H1 (cell line): ENCODE measurements around the gene TSPAN5. TPM values are rescaled to one million over a fixed set of nuclear protein-coding genes. Genes with fewer than 3 reads are reported as not detected.
A peak's percentile ranks its signal among the peaks of the same experiment; 100 is the strongest.

ENCODE experiments used
- CTCF ChIA-PET: fragments of 300-600 bp; sonication (Branson Sonifier 250); formaldehyde crosslinking; loops from one replicate; lab custom pipeline; 2021; ENCODE audit not compliant: partially characterized antibody; lab: Charles Lee
- POLR2A ChIA-PET: fragments of 300-600 bp; sonication (Branson Sonifier 250); formaldehyde crosslinking; loops from one replicate; lab custom pipeline; 2021; ENCODE audit warnings: inconsistent platforms; ENCODE audit not compliant: partially characterized antibody; lab: Charles Lee
- DNase-seq, 2 experiments: peaks; one replicate each; pipeline versions ENCODE4 v3.0.0 to v3.0.0-alpha.2; 2010 to 2022; ENCODE audit warnings: low spot score in 2 of 2, low read depth in 1 of 2, mixed read lengths in 1 of 2
- FAIRE-seq: peaks from 2 replicates; lab custom pipeline; 2011; peaks lifted over from hg19 to GRCh38; lab: Jason Lieb, UNC
- H2AFZ ChIP-seq: 2 replicates; pipeline ENCODE4 v1.8.1; 2012; ENCODE audit warnings: low read length, inconsistent platforms
- H2AK5ac ChIP-seq: 2 replicates; pipeline ENCODE4 v1.6.1; 2013; ENCODE audit warnings: low read depth, low read length
- H2BK120ac ChIP-seq: replicated peaks from 2 replicates; pipeline ENCODE3; 2013; ENCODE audit warnings: low read depth, low read length, inconsistent platforms
- H2BK12ac ChIP-seq: 2 replicates; pipeline ENCODE4 v1.6.1; 2013; ENCODE audit warnings: low read depth, low read length
- H2BK15ac ChIP-seq: 2 replicates; pipeline ENCODE4 v1.6.1; 2013; ENCODE audit warnings: low read length
- H2BK20ac ChIP-seq: 2 replicates; pipeline ENCODE4 v1.6.1; 2013; ENCODE audit warnings: low read length
- H2BK5ac ChIP-seq: 2 replicates; pipeline ENCODE4 v1.6.1; 2013; ENCODE audit warnings: low read depth, low read length
- H3K14ac ChIP-seq: 2 replicates; pipeline ENCODE4 v1.6.1; 2013; ENCODE audit warnings: inconsistent platforms; ENCODE audit not compliant: insufficient read length
- H3K18ac ChIP-seq: 2 replicates; pipeline ENCODE4 v1.6.1; 2013; ENCODE audit warnings: low read length; ENCODE audit errors: extremely low read depth
- H3K23ac ChIP-seq: 2 replicates; pipeline ENCODE4 v1.6.1; 2013; ENCODE audit warnings: inconsistent platforms; ENCODE audit not compliant: insufficient read length
- H3K23me2 ChIP-seq: 2 replicates; pipeline ENCODE4 v1.6.1; 2013; ENCODE audit warnings: low read depth, low read length
- H3K27ac ChIP-seq: 2 replicates; pipeline ENCODE4 v1.6.1; 2011; ENCODE audit warnings: low read depth, low read length, inconsistent platforms
- H3K27me3 ChIP-seq, 4 experiments: replicated peaks in 1 of 4; 1 replicate in 1 of 4; 2 replicates in 3 of 4; pipeline versions ENCODE4 v1.6.1 to v1.8.1; 2011 to 2013; ENCODE audit warnings: low read length in 3 of 4, mild to moderate bottlenecking in 3 of 4, inconsistent platforms in 2 of 4, mixed read lengths in 2 of 4, moderate library complexity in 1 of 4; ENCODE audit not compliant: control insufficient read depth in 3 of 4, insufficient read depth in 3 of 4; ENCODE audit errors: extremely low read depth in 1 of 4
- H3K36me3 ChIP-seq, 4 experiments: 2 replicates each; pipeline versions ENCODE4 v1.6.1 to v1.8.1; 2011 to 2013; ENCODE audit warnings: mild to moderate bottlenecking in 4 of 4, low read length in 3 of 4, moderate library complexity in 2 of 4, control low read depth in 1 of 4, inconsistent platforms in 1 of 4; ENCODE audit not compliant: insufficient read depth in 4 of 4, control insufficient read depth in 2 of 4
- H3K4ac ChIP-seq: replicated peaks from 2 replicates; pipeline ENCODE3; 2013; ENCODE audit warnings: low read length, low read depth, mixed read lengths, inconsistent platforms; ENCODE audit not compliant: insufficient read length
- H3K4me1 ChIP-seq, 4 experiments: replicated peaks in 1 of 4; 1 replicate in 1 of 4; 2 replicates in 3 of 4; pipeline versions ENCODE4 v1.6.1 to v1.8.1; 2011 to 2013; ENCODE audit warnings: low read length in 3 of 4, inconsistent platforms in 2 of 4, mixed read lengths in 1 of 4; ENCODE audit not compliant: insufficient read depth in 4 of 4, control insufficient read depth in 3 of 4
- H3K4me2 ChIP-seq, 2 experiments: 2 replicates each; pipeline versions ENCODE4 v1.6.1 to v1.8.1; 2011 to 2013; ENCODE audit warnings: low read depth in 2 of 2, low read length in 2 of 2, control low read depth in 1 of 2, inconsistent platforms in 1 of 2, mild to moderate bottlenecking in 1 of 2; ENCODE audit not compliant: insufficient read depth in 1 of 2
- H3K4me3 ChIP-seq, 4 experiments: fragments of 200-600, 300-600 bp in 1 of 4; sonication (generic), shearing (Covaris generic), sonication (Bioruptor Twin) in 1 of 4; 2 replicates each; pipeline versions ENCODE4 v1.5.1 to v1.8.1; 2011 to 2016; ENCODE audit warnings: low read length in 4 of 4, low read depth in 3 of 4, control low read depth in 2 of 4, inconsistent platforms in 2 of 4, mild to moderate bottlenecking in 2 of 4, mixed read lengths in 1 of 4, moderate library complexity in 1 of 4; ENCODE audit not compliant: insufficient read depth in 2 of 4; ENCODE audit errors: extremely low read depth in 1 of 4
- H3K56ac ChIP-seq: replicated peaks from 2 replicates; pipeline ENCODE3; 2013; ENCODE audit warnings: low read depth, mild to moderate bottlenecking, mixed read lengths, low read length, inconsistent platforms; ENCODE audit not compliant: insufficient read length
- H3K79me1 ChIP-seq: 2 replicates; pipeline ENCODE4 v1.6.1; 2013; ENCODE audit warnings: low read depth, low read length, control low read depth
- H3K79me2 ChIP-seq, 2 experiments: 2 replicates each; pipeline versions ENCODE4 v1.6.1 to v1.8.1; 2012 to 2013; ENCODE audit warnings: low read length in 2 of 2, mild to moderate bottlenecking in 2 of 2, inconsistent platforms in 1 of 2; ENCODE audit not compliant: insufficient read depth in 2 of 2, control insufficient read depth in 1 of 2
- H3K9ac ChIP-seq, 4 experiments: replicated peaks in 1 of 4; 1 replicate in 1 of 4; 2 replicates in 3 of 4; pipeline versions ENCODE4 v1.6.1 to v1.8.1; 2011 to 2013; ENCODE audit warnings: low read depth in 3 of 4, low read length in 3 of 4, control low read depth in 2 of 4, mild to moderate bottlenecking in 2 of 4, moderate library complexity in 2 of 4, inconsistent platforms in 1 of 4; ENCODE audit errors: extremely low read depth in 1 of 4
- H3K9me3 ChIP-seq, 2 experiments: 2 replicates each; pipeline versions ENCODE4 v1.6.1 to v1.8.1; 2012 to 2013; ENCODE audit warnings: mild to moderate bottlenecking in 2 of 2, moderate library complexity in 2 of 2, control low read depth in 1 of 2, inconsistent platforms in 1 of 2, low read depth in 1 of 2, low read length in 1 of 2, mixed read lengths in 1 of 2; ENCODE audit not compliant: insufficient read depth in 2 of 2
- H4K20me1 ChIP-seq, 2 experiments: replicated peaks in 1 of 2; 2 replicates each; pipeline versions ENCODE3 to v1.8.1; 2011 to 2013; ENCODE audit warnings: inconsistent platforms in 2 of 2, low read length in 2 of 2, mild to moderate bottlenecking in 1 of 2; ENCODE audit not compliant: insufficient read depth in 2 of 2, control insufficient read depth in 1 of 2
- H4K5ac ChIP-seq: 2 replicates; pipeline ENCODE4 v1.6.1; 2013; ENCODE audit warnings: low read length, low read depth, mixed read lengths, inconsistent platforms; ENCODE audit not compliant: insufficient read length
- H4K8ac ChIP-seq: 2 replicates; pipeline ENCODE4 v1.8.0; 2013; ENCODE audit warnings: mild to moderate bottlenecking, moderate library complexity, low read length, inconsistent platforms; ENCODE audit not compliant: insufficient read depth; ENCODE audit errors: extremely low read depth
- H4K91ac ChIP-seq: replicated peaks from 2 replicates; pipeline ENCODE3; 2013; ENCODE audit warnings: low read length, mixed read lengths, inconsistent platforms; ENCODE audit not compliant: insufficient read length
- BRCA1 ChIP-seq: IDR thresholded peaks from 2 replicates; pipeline ENCODE4 v1.6.1; 2012; ENCODE audit warnings: low read depth, low read length, improper control_type of control experiment
- CTCF ChIP-seq, 3 experiments: IDR thresholded peaks; 1 replicate in 2 of 3; 2 replicates in 1 of 3; pipeline versions ENCODE4 v1.5.1 to v1.6.1; 2011; ENCODE audit warnings: low read length in 3 of 3, mild to moderate bottlenecking in 3 of 3, inconsistent platforms in 2 of 3, low read depth in 1 of 3, moderate library complexity in 1 of 3; ENCODE audit not compliant: insufficient read depth in 1 of 3; ENCODE audit errors: control extremely low read depth in 1 of 3
- E2F6 ChIP-seq: IDR thresholded peaks from 2 replicates; pipeline ENCODE4 v1.6.1; 2012; ENCODE audit warnings: inconsistent platforms
- GABPA ChIP-seq: IDR thresholded peaks from 2 replicates; pipeline ENCODE4 v1.6.1; 2011; ENCODE audit warnings: mild to moderate bottlenecking, low read length, moderate library complexity, borderline replicate concordance; ENCODE audit not compliant: insufficient read depth
- JUN ChIP-seq: IDR thresholded peaks from 2 replicates; pipeline ENCODE4 v1.6.1; 2011; ENCODE audit warnings: low read depth, mild to moderate bottlenecking, improper control_type of control experiment, low read length
- SIN3A ChIP-seq, 2 experiments: IDR thresholded peaks in 1 of 2; conservative IDR thresholded peaks in 1 of 2; 2 replicates each; pipeline ENCODE4 v1.6.1; 2011 to 2012; ENCODE audit warnings: low read length in 2 of 2, improper control_type of control experiment in 1 of 2, low read depth in 1 of 2, mild to moderate bottlenecking in 1 of 2
- TAF1 ChIP-seq: IDR thresholded peaks from 2 replicates; pipeline ENCODE4 v1.6.1; 2011; ENCODE audit warnings: mild to moderate bottlenecking, low read depth, low read length
- WGBS, 2 experiments: shearing (Covaris generic) in 1 of 2; methylation state at CpG; one replicate each; pipeline versions ENCODE4 v1.1.6 to v1.1.7; 2013 to 2015; ENCODE audit warnings: low lambda C conversion rate in 2 of 2, mixed read lengths in 2 of 2, inconsistent platforms in 1 of 2, low coverage in 1 of 2, missing lambda C conversion rate in 1 of 2; ENCODE audit not compliant: insufficient replicate concordance in 2 of 2, insufficient coverage in 1 of 2, insufficient read length in 1 of 2; ENCODE audit errors: extremely low coverage in 1 of 2, missing lambda C conversion rate in 1 of 2; 5-methylcytosine and 5-hydroxymethylcytosine counted together
- polyA plus RNA-seq, 7 experiments: library from polyadenylated mRNA; depleted of rRNA in 3 of 7; stranded (reverse) in 5 of 7; unstranded in 2 of 7; fragments of >200 nt in 5 of 7; fragments of 200-250 nt in 2 of 7; gene quantifications; 1 replicate in 5 of 7; 2 replicates in 1 of 7; 4 replicates in 1 of 7; pipeline versions ENCODE4 v1.2.1 to v1.2.3, GENCODE V29; 2011 to 2013; ENCODE audit warnings: missing spikeins in 2 of 7, mixed read lengths in 2 of 7
- total RNA-seq: library from RNA; stranded (reverse); fragmentation: NEBNext Ultra II Directional; extraction: Animal tissue kit (Norgen Biotek cat#: 25700); gene quantifications from 2 replicates; pipeline ENCODE4 v1.2.1, GENCODE V29; 2021

Gene TSPAN5
- total and polyA plus RNA-seq, 2 of the 8 experiments (the other 6 are each of a cell fraction or from before 2014, with no cell fraction given): 17.6 to 21.2 TPM

GRCh38 chr4:98662626-98663225 is 4.3 kb upstream of the TSPAN5 start:
- Histone ChIP-seq H3K4ac (no peak overlapping the region), H3K79me2 (no peaks in the 10 kb centered on the region), H2BK15ac (0 out of 2 replicates have a peak overlapping the region, but pooled peaks have one; percentile 8), H4K8ac (no peak overlapping the region), H2AK5ac (no peak overlapping the region), H3K9me3 (peaks cover 18 to 20% of the 10 kb centered on the region in 2 experiments), H3K79me1 (no peaks in the 10 kb centered on the region), H4K5ac (no peak overlapping the region), H3K4me3 (peak overlapping the region in 2 of 4 experiments; percentile 0 to 11; a peak in 2 of 8 replicates), H3K23me2 (peaks cover 12% of the 10 kb centered on the region), H3K27me3 (peaks cover 0 to 7% (median 4%) of the 10 kb centered on the region in 4 experiments; a peak in 4 of 7 replicates), H3K23ac (no peak overlapping the region), H2BK12ac (no peak overlapping the region), H3K4me1 (peaks cover 8 to 16% (median 13%) of the 10 kb centered on the region in 4 experiments; a peak in 6 of 7 replicates), H3K27ac (no peak overlapping the region), H4K91ac (no peak overlapping the region), H2BK5ac (no peak overlapping the region; the same call in 1 of the 2 replicates), H3K36me3 (peaks cover 0 to 5% (median 0%) of the 10 kb centered on the region in 4 experiments; a peak in 1 of 8 replicates), H3K4me2 (peak overlapping the region; percentile 23 to 56), H3K56ac (no peak overlapping the region), H2AFZ (0 out of 2 replicates have a peak overlapping the region, but pooled peaks have one; percentile 18), H2BK20ac (no peak overlapping the region), H3K18ac (no peak overlapping the region), H3K9ac (no peak overlapping the region), H4K20me1 (no peaks in the 10 kb centered on the region), H2BK120ac (no peak overlapping the region), H3K14ac (no peak overlapping the region)
- WGBS, 2 experiments: 5% methylated on average over 7 of the region's 7 CpGs; no CpG with 5 or more reads in 1 of the 2 experiments
- DNase-seq (peak in 1 of 2 experiments; percentile 64), FAIRE-seq (no peak)
- POLR2A ChIA-PET: no interaction called here
- CTCF ChIA-PET: interaction anchor here (1.1 to 1.6 kb wide), 4 partner anchors 32 to 332 kb away, joined by 3 to 6 read pairs (median 3); no protein-coding TSS in a partner anchor
- peak in 1 of 3 experiments; percentile 13; a peak in 1 of 4 replicates for TF ChIP-seq CTCF (IDR thresholded peaks at IDR 0.05; ENCODE audit: control extremely low read depth in 1 of 3, insufficient read depth in 1 of 3, low read depth in 1 of 3, low read length in 3 of 3)
- TF ChIP-seq JUN: no peak
- peak in 1 of 2 experiments; percentile 60; a peak in 1 of 4 replicates for TF ChIP-seq SIN3A (conservative IDR thresholded peaks at IDR 0.05 in 1 of 2, IDR thresholded peaks at IDR 0.05 in 1 of 2; ENCODE audit: low read depth in 1 of 2, low read length in 2 of 2)
- TF ChIP-seq GABPA: no peak
- no peak for TF ChIP-seq TAF1
- TF ChIP-seq BRCA1: no peak
- TF ChIP-seq E2F6: peak; percentile 80
